HG03095 (cell line): ENCODE results near the gene SNRNP27.

Experiments
- ATAC-seq: cut with Tn5 transposase; IDR thresholded peaks from one replicate; pipeline ENCODE4 v1.9.1; 2021; ENCODE audit warnings: moderate library complexity; ENCODE audit not compliant: unreplicated experiment

Gene SNRNP27

GRCh38 chr2:69914950-69915945 lies 21.5 kb downstream of the SNRNP27 start, which contains the start of gene MXD1:
Gene MXD1, plus strand, starts transcription at chr2:69915109. Its CDS starts 222 bp downstream, at chr2:69915331.
- no peak for ATAC-seq

GRCh38 chr2:69916106-69916505 lies 22.4 kb downstream of the SNRNP27 start:
- no peak for ATAC-seq

DNA sequence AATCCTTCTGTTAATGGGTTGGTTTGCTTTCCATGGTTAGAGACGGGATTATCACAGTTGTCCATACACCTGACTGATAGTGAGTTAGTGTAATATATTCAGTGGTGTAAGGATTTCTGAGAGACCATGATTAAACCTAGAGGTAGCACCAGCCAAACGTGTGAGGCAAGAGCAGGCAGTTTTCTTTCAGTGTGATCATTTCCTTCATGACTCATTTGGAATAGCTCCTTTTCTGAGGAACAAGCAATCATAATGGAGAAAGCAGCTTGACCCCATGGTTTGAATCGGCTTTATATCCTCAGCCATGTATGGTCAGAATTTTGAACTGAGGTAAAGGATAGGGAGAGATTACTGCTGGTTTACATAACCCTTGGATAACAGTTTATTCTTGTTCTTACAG lies 24.1 kb downstream of the SNRNP27 start:
- no peak for ATAC-seq

- ATAC-seq: no peak
Measured at GRCh38 chr2:69918401-69918800, 24.6 kb downstream of the SNRNP27 start.

DNA sequence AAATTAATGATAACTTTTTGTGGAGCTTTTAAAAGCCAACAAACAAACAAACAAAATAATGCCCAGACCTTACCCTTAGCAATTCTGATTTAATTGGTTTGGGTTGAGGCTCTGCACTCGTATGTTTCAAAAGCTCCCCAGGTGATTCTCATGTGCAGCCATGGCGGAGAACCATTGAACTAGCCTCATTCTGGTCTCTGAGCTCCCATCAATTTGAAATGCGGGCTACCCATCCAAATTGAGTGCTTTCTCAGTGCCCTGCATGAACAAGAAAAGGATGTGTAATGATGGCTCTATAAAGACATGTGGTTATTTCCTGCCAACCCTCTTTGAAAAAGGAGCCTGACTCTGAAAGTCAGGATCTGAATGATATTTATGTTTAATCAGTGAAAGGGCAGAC lies 29.4 kb downstream of the SNRNP27 start:
- no peak for ATAC-seq

DNA sequence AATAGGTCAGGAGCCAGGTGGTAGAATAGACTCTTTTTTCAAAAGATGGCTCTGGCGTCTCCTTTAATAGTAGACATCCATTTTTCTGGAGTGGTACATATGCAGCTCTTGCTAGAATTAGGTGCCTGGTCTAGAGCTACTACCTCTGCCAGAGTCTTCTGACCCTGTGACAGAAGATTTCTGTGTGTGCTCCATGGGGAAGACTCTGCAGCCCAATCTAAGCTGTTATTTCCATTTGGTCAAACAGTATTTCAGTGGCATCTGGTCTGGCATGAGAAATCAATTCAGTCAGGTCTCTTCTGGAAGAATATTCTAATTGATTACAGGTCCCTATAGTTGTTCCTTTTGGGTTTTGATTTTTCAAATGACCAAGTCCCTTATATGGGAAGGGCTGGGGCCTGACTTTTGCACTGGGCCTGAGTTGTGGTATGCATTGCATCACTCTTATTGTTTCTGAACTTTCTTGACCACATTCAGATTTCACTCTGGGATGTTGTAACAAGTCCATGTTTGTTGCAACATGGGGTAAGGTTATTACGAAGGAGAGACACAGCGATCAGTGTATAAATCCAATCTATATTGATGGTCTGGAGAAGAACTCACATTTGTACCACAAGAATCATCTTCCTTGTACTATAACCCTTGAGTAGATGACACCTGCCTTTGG lies 33.2 kb downstream of the SNRNP27 start:
- no peak for ATAC-seq

DNA sequence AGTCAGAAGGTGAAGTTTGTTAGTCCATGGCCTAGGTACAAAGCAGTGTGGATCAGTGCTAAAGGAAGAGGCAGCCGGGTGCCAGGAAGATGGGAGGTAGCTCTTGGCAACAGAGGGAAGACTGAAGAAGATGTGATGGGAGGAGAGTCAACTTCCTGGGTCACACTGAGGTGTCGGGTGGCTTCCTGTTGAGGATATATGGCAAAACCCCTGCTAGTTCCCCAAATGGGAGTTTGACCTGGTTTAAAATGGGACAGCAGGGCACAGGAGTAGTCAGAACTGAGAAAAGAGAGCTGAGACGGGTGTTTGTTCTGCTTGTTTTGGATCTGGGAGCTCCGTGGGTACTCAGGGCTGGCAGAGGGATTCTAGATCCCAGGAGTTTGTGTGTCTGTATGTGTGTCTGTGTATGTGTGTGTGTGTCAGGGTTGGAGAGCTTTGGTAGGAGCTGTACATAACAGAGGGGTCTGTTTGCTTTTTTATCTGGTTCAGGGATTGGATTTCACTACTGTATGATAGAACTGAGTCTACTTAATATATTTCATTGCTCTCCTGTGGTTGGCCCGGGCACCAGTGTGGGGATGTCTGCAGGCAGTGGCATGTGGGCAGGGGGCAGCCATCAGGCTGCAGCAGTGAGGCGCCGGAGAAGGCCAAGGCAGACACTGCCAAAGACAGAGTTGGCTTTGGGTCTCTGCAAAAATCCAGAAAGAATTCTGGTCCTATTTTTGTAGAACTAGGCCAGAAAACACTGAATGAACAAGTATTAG lies 38.3 kb downstream of the SNRNP27 start:
- ATAC-seq: no peak

- ATAC-seq: no peak
Measured at GRCh38 chr2:69932596-69932922, 38.8 kb downstream of the SNRNP27 start.

GRCh38 chr2:69933254-69933828 lies 39.6 kb downstream of the SNRNP27 start:
- ATAC-seq: no peak

DNA sequence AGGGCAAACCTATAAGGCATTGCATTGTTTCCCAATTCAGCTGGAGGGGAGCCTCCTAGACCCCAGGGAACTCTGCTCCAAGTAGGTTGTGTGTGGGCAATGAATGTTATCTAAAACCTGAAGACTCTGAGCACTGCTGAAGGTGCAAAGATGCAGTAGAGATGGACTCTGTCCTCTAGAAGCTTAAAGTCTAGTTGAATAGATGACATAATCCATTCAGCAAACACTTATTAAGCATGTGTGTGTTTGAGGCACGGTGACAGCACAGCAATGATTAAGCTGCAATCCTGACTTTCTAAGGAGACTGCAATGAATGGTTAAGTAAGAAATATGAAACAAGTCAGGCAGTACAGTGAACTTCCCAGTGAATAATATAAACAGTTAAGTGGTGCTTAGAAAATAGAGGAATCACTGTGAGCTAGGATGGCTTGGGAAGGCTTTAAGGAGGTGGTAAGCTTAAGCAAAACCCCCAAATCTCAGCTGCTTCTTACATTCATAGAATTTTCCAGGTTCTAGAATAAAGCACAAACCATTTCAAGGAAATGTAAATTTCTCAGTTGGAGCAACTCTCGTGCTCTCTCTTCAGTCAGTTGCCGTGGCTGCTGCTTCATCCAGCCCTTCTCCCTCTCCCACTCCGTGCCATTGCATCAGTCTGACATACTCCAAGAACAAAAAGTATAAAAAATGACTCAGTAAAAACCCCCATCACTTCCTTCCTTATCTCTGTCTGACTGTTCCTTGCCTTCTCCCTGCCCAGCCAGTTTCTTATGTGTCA lies 40.3 kb downstream of the SNRNP27 start:
- no peak for ATAC-seq

DNA sequence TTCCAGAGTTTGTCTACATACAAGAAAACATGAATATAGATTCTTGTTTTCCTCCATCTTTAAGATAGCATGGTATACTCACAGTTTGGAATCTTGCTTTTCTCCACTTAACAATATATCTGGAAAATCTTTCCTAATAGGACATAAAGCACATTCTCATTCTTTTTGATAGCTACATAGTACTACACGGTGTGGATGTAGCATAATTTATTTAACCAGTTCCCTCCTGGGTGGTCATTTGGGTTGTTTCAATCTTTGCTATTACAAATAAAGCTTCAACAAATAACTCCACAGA lies 40.8 kb downstream of the SNRNP27 start:
- ATAC-seq: no peak

DNA sequence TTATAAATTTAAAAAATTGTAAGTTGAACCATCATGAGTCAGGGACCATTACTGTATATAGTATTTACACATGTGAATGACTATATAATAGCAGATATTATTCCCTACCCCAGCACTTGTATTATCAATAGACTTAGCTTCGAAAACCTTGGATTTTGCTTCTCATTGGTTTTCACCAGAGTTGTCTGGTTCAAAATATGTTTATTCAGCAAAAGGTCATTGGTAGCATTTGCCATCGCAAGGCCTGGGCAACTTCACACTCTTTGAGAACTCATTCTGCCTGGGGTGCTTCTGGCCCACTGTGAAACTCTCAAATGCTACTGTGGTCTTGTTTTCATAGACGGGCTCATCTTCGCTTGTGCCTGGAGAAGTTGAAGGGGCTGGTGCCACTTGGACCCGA lies 41.3 kb downstream of the SNRNP27 start:
- no peak for ATAC-seq

- no peak for ATAC-seq
Measured at GRCh38 chr2:69936906-69937305, 43.1 kb downstream of the SNRNP27 start.

DNA sequence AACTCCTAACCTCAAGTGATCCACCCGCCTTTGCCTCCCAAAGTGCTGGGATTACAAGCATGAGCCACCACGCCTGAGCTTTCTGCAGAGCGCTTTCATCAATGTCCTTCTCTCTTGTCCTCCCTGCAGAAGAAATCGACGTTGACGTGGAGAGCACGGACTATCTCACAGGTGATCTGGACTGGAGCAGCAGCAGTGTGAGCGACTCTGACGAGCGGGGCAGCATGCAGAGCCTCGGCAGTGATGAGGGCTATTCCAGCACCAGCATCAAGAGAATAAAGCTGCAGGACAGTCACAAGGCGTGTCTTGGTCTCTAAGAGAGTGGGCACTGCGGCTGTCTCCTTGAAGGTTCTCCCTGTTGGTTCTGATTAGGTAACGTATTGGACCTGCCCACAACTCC lies 44.2 kb downstream of the SNRNP27 start:
- no peak for ATAC-seq

DNA sequence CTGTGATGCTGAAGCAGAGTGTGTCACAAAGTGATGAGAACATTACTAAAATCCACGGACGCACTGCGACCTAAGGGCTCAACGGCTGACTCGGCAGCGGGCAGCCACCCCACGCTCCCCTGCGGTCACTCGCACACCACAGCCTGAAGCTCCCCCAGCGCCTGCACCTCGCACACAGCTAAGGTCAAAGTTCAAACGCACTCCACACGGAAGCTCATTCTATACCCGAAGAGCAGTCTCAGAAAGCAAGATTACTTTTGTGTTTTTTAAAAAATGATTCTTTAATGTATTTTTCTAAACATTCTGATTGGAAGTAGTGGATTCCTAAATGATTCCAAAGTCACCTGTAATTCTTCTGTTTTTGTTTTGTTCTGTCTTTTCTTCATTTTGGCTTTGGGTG lies 46.0 kb downstream of the SNRNP27 start:
- ATAC-seq: no peak

- no peak for ATAC-seq
Measured at GRCh38 chr2:69940691-69941090, 46.9 kb downstream of the SNRNP27 start.

GRCh38 chr2:69943000-69943842 lies 49.5 kb downstream of the SNRNP27 start:
- no peak for ATAC-seq

DNA sequence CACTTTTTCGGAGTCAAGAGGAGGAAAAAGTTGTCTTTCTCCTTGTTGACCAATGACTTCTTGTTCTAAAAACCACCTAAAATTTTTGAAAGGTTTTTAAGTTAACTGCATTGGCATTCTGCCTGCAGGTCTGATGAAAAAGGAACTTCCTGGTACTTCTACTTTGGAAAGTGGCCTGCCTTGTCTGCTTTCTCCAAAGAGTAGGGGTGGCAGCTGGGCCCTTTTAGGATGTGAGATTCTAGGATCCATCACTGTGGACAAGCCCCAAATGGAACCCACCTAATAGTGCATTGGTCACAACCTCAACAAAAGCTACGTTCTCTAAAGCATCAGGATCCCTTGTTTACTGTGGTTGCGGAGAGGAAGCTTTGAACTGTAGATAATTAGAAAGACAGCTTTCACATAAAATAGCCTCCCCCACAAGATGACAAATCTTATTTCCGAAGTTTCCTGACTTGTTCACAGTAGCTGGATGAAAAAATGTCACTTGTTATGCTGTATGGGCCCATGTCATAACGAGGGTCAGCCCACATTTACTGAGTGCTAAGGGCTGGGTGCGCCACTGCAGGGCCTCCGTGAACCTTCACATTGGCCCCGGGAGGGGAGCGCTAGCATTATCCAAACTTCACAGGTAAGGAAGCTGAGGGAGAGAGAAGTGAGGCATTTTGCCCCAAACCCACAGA lies 50.2 kb downstream of the SNRNP27 start:
- ATAC-seq: no peak

- ATAC-seq: no peak
Measured at GRCh38 chr2:69944756-69945155, 51.0 kb downstream of the SNRNP27 start.
